ENCODE data around the gene ARID1A.

The ARID1A gene

GRCh38 chr1:26814893-26815292 is 119.1 kb downstream of the ARID1A start:
- H3K27ac ChIP-seq: no peak overlapping the region
- H3K4me3 ChIP-seq: no peak overlapping the region
- no peaks in the 10 kb centered on the region for H3K27me3 ChIP-seq
- H3K36me3 ChIP-seq: no peaks in the 10 kb centered on the region
- no peaks in the 10 kb centered on the region for H3K4me1 ChIP-seq
- no peaks in the 10 kb centered on the region; the same call in 1 of the 2 replicates for H3K9me3 ChIP-seq
- H4K20me1 ChIP-seq: no peaks in the 10 kb centered on the region
- H3K4me2 ChIP-seq: no peak overlapping the region
- H3K9ac ChIP-seq: no peak overlapping the region
- no peak for TF ChIP-seq Cebpa-rat (IDR thresholded peaks at IDR 0.05)

- Histone ChIP-seq H3K36me3 (no peaks in the 10 kb centered on the region), H3K4me3 (no peak overlapping the region), H3K4me1 (peaks cover 7% of the 10 kb centered on the region), H3K27ac (no peak overlapping the region), H3K27me3 (no peaks in the 10 kb centered on the region), H3K9ac (no peak overlapping the region), H3K9me3 (no peaks in the 10 kb centered on the region; the same call in 1 of the 2 replicates), H3K4me2 (no peak overlapping the region), H4K20me1 (no peaks in the 10 kb centered on the region)
- TF ChIP-seq Cebpa-rat (IDR thresholded peaks at IDR 0.05): no peak
Measured at GRCh38 chr1:26820784-26821269, 125.0 kb downstream of the ARID1A start.

GRCh38 chr1:26822737-26823395 is 127.1 kb downstream of the ARID1A start:
- no peak overlapping the region for H3K27ac ChIP-seq

GRCh38 chr1:26824731-26825130 is 128.9 kb downstream of the ARID1A start:
- no peak for TF ChIP-seq Cebpa-rat (IDR thresholded peaks at IDR 0.05)
- H3K4me2 ChIP-seq: no peak overlapping the region
- no peaks in the 10 kb centered on the region for H3K27me3 ChIP-seq
- H3K9me3 ChIP-seq: no peaks in the 10 kb centered on the region
- no peak overlapping the region for H3K4me3 ChIP-seq
- peaks cover 6% of the 10 kb centered on the region for H3K36me3 ChIP-seq
- no peak overlapping the region for H3K27ac ChIP-seq
- H4K20me1 ChIP-seq: peaks cover 22% of the 10 kb centered on the region; the same call in 1 of the 2 replicates
- H3K9ac ChIP-seq: no peak overlapping the region
- peaks cover 36% of the 10 kb centered on the region for H3K4me1 ChIP-seq

More at GRCh38 chr1:26822737-26823395, 127.1 kb downstream of the ARID1A start:
- H3K9ac ChIP-seq: no peak overlapping the region
- peaks cover 6% of the 10 kb centered on the region; the same call in 1 of the 2 replicates for H4K20me1 ChIP-seq
- no peak for TF ChIP-seq Cebpa-rat (IDR thresholded peaks at IDR 0.05)
- no peak overlapping the region for H3K4me3 ChIP-seq
- no peaks in the 10 kb centered on the region for H3K9me3 ChIP-seq
- no peak overlapping the region for H3K4me2 ChIP-seq
- H3K36me3 ChIP-seq: no peaks in the 10 kb centered on the region
- H3K4me1 ChIP-seq: peaks cover 18% of the 10 kb centered on the region
- no peaks in the 10 kb centered on the region for H3K27me3 ChIP-seq

- H3K27ac ChIP-seq: peak within 1 kb of the TSS; percentile 83
- peak within 1 kb of the TSS; percentile 97 for H3K4me2 ChIP-seq
- no peaks in the 10 kb centered on the region for H3K27me3 ChIP-seq
- no peak for TF ChIP-seq Cebpa-rat (IDR thresholded peaks at IDR 0.05)
- peaks cover 40% of the 10 kb centered on the region for H4K20me1 ChIP-seq
- no peaks in the 10 kb centered on the region for H3K9me3 ChIP-seq
- H3K4me3 ChIP-seq: peak within 1 kb of the TSS; percentile 84
- peaks cover 47% of the 10 kb centered on the region for H3K4me1 ChIP-seq
- H3K9ac ChIP-seq: peak within 1 kb of the TSS; percentile 83
- H3K36me3 ChIP-seq: peaks cover 23% of the 10 kb centered on the region
Measured at GRCh38 chr1:26826261-26827105, 130.7 kb downstream of the ARID1A start, which contains the start of gene ZDHHC18. Gene ZDHHC18 (plus strand): TSS chr1:26826688. CDS start chr1:26826805, 117 bp downstream.

GRCh38 chr1:26827106-26827604 is 131.3 kb downstream of the ARID1A start:
- no peak for TF ChIP-seq Cebpa-rat (IDR thresholded peaks at IDR 0.05)
- H3K4me1 ChIP-seq: peaks cover 53% of the 10 kb centered on the region

GRCh38 chr1:26827663-26828062 is 131.8 kb downstream of the ARID1A start:
- H3K9ac ChIP-seq: peak overlapping the region; percentile 83
- no peaks in the 10 kb centered on the region for H3K27me3 ChIP-seq
- H3K4me3 ChIP-seq: peak overlapping the region; percentile 84
- no peaks in the 10 kb centered on the region for H3K9me3 ChIP-seq
- peaks cover 34% of the 10 kb centered on the region for H3K36me3 ChIP-seq
- peaks cover 52% of the 10 kb centered on the region for H4K20me1 ChIP-seq
- peak overlapping the region; percentile 97 for H3K4me2 ChIP-seq
- H3K4me1 ChIP-seq: peaks cover 58% of the 10 kb centered on the region
- TF ChIP-seq Cebpa-rat (IDR thresholded peaks at IDR 0.05): no peak
- H3K27ac ChIP-seq: peak overlapping the region; percentile 83

More at GRCh38 chr1:26827106-26827604, 131.3 kb downstream of the ARID1A start:
- H3K4me2 ChIP-seq: peak overlapping the region; percentile 97
- peak overlapping the region; percentile 83 for H3K9ac ChIP-seq
- peaks cover 46% of the 10 kb centered on the region for H4K20me1 ChIP-seq
- peak overlapping the region; percentile 83 for H3K27ac ChIP-seq
- no peaks in the 10 kb centered on the region for H3K9me3 ChIP-seq
- H3K4me3 ChIP-seq: peak overlapping the region; percentile 84
- peaks cover 29% of the 10 kb centered on the region for H3K36me3 ChIP-seq
- H3K27me3 ChIP-seq: no peaks in the 10 kb centered on the region

- Histone ChIP-seq H3K27ac (0 out of 2 replicates have a peak overlapping the region, but pooled peaks have one; percentile 18), H3K4me2 (peak overlapping the region; percentile 97), H3K9ac (peak overlapping the region; percentile 33), H3K27me3 (no peaks in the 10 kb centered on the region), H3K9me3 (no peaks in the 10 kb centered on the region), H3K4me1 (peaks cover 67% of the 10 kb centered on the region), H3K36me3 (peaks cover 42% of the 10 kb centered on the region), H3K4me3 (no peak overlapping the region), H4K20me1 (peaks cover 59% of the 10 kb centered on the region)
- TF ChIP-seq Cebpa-rat (IDR thresholded peaks at IDR 0.05): no peak
Measured at GRCh38 chr1:26828411-26828991, 132.7 kb downstream of the ARID1A start.

- no peak for TF ChIP-seq Cebpa-rat (IDR thresholded peaks at IDR 0.05)
- H3K27ac ChIP-seq: 0 out of 2 replicates have a peak overlapping the region, but pooled peaks have one; percentile 18
- H3K9me3 ChIP-seq: no peaks in the 10 kb centered on the region
- peaks cover 75% of the 10 kb centered on the region for H3K4me1 ChIP-seq
- peaks cover 47% of the 10 kb centered on the region for H3K36me3 ChIP-seq
- H4K20me1 ChIP-seq: peaks cover 61% of the 10 kb centered on the region
- no peaks in the 10 kb centered on the region for H3K27me3 ChIP-seq
- no peak overlapping the region for H3K4me3 ChIP-seq
- peak overlapping the region; percentile 33 for H3K9ac ChIP-seq
- H3K4me2 ChIP-seq: peak overlapping the region; percentile 97
Measured at GRCh38 chr1:26829184-26829911, 133.5 kb downstream of the ARID1A start.

Measured in BLaER1 (cell line).